Measurements from ENCODE around the gene WLS. TPM values are rescaled to one million over a fixed set of nuclear protein-coding genes. Genes with fewer than 3 reads are reported as not detected.

Gene WLS
- total RNA-seq, 2 experiments from 2014 or later: not detected

GRCh38 chr1:68202239-68202832 is 30.0 kb downstream of the WLS start:
- no peaks in the 10 kb centered on the region for H3K27me3 Mint-ChIP-seq
- H3K4me1 Mint-ChIP-seq: no peaks in the 10 kb centered on the region
- no peaks in the 10 kb centered on the region for H3K9me3 Mint-ChIP-seq
- no peak overlapping the region for H3K27ac Mint-ChIP-seq
- no peak for DNase-seq
- CTCF ChIA-PET: no interaction called here
- POLR2A ChIA-PET: no interaction called here
- H3K36me3 Mint-ChIP-seq (ENCODE audit: low read depth): no peaks in the 10 kb centered on the region
- H3K4me3 Mint-ChIP-seq: no peak overlapping the region

- Mint-ChIP-seq H3K9me3 (no peaks in the 10 kb centered on the region), H3K4me1 (no peaks in the 10 kb centered on the region), H3K27me3 (no peaks in the 10 kb centered on the region), H3K27ac (no peak overlapping the region), H3K36me3 (ENCODE audit: low read depth) (no peaks in the 10 kb centered on the region), H3K4me3 (no peak overlapping the region)
- CTCF ChIA-PET: interaction anchor here (1.3 kb wide), 1 partner anchor 64 kb away, joined by 3 read pairs; no protein-coding TSS in a partner anchor
- POLR2A ChIA-PET: no interaction called here
- no peak for DNase-seq
These were observed 30.6 kb downstream of the WLS start for GRCh38 chr1:68201546-68202238.

- no peak for DNase-seq
- Mint-ChIP-seq H3K9me3 (no peaks in the 10 kb centered on the region), H3K27ac (no peak overlapping the region), H3K36me3 (ENCODE audit: low read depth) (no peaks in the 10 kb centered on the region), H3K4me3 (no peak overlapping the region), H3K4me1 (no peaks in the 10 kb centered on the region), H3K27me3 (no peaks in the 10 kb centered on the region)
- CTCF ChIA-PET: no interaction called here
- POLR2A ChIA-PET: no interaction called here
These were observed 32.7 kb downstream of the WLS start for GRCh38 chr1:68199603-68200002.

- H3K4me1 Mint-ChIP-seq: no peaks in the 10 kb centered on the region
- ChIA-PET POLR2A (no interaction called here), CTCF (interaction anchor here (1.4 kb wide), 1 partner anchor 8 kb away, joined by 3 read pairs; no protein-coding TSS in a partner anchor)
- no peaks in the 10 kb centered on the region for H3K27me3 Mint-ChIP-seq
- H3K9me3 Mint-ChIP-seq: no peaks in the 10 kb centered on the region
- no peaks in the 10 kb centered on the region for H3K36me3 Mint-ChIP-seq (ENCODE audit: low read depth)
- H3K4me3 Mint-ChIP-seq: no peak overlapping the region
- no peak overlapping the region for H3K27ac Mint-ChIP-seq
- DNase-seq: no peak
These were observed 33.6 kb downstream of the WLS start for GRCh38 chr1:68198752-68199151.

- H3K4me3 Mint-ChIP-seq: no peak overlapping the region
- H3K36me3 Mint-ChIP-seq (ENCODE audit: low read depth): no peaks in the 10 kb centered on the region
- ChIA-PET CTCF (interaction anchor here (0.5 to 1.4 kb wide), 2 partner anchors 9 to 356 kb away, joined by 3 read pairs; no protein-coding TSS in a partner anchor), POLR2A (no interaction called here)
- H3K27ac Mint-ChIP-seq: no peak overlapping the region
- H3K9me3 Mint-ChIP-seq: no peaks in the 10 kb centered on the region
- no peak for DNase-seq
- no peaks in the 10 kb centered on the region for H3K4me1 Mint-ChIP-seq
- no peaks in the 10 kb centered on the region for H3K27me3 Mint-ChIP-seq
These were observed 34.4 kb downstream of the WLS start for GRCh38 chr1:68197891-68198290.

- CTCF ChIA-PET: interaction anchor here (1.4 kb wide), 1 partner anchor 9 kb away, joined by 3 read pairs; no protein-coding TSS in a partner anchor
- no peaks in the 10 kb centered on the region for H3K9me3 Mint-ChIP-seq
These were observed 34.9 kb downstream of the WLS start for GRCh38 chr1:68197461-68197860.

GRCh38 chr1:68196676-68197075 is 35.6 kb downstream of the WLS start:
- H3K27ac Mint-ChIP-seq: no peak overlapping the region
- POLR2A ChIA-PET: no interaction called here
- H3K4me3 Mint-ChIP-seq: no peak overlapping the region
- H3K27me3 Mint-ChIP-seq: no peaks in the 10 kb centered on the region
- no peaks in the 10 kb centered on the region for H3K36me3 Mint-ChIP-seq (ENCODE audit: low read depth)
- CTCF ChIA-PET: no interaction called here
- no peak for DNase-seq
- H3K4me1 Mint-ChIP-seq: no peaks in the 10 kb centered on the region
- no peaks in the 10 kb centered on the region for H3K9me3 Mint-ChIP-seq

More at GRCh38 chr1:68197461-68197860, 34.9 kb downstream of the WLS start:
- Mint-ChIP-seq H3K36me3 (ENCODE audit: low read depth) (no peaks in the 10 kb centered on the region), H3K27ac (no peak overlapping the region), H3K4me3 (no peak overlapping the region), H3K27me3 (no peaks in the 10 kb centered on the region), H3K4me1 (no peaks in the 10 kb centered on the region)
- DNase-seq: no peak
- POLR2A ChIA-PET: no interaction called here

- peaks cover 2% of the 10 kb centered on the region for H3K27me3 Mint-ChIP-seq
- no peaks in the 10 kb centered on the region for H3K4me1 Mint-ChIP-seq
- no peaks in the 10 kb centered on the region for H3K9me3 Mint-ChIP-seq
- no peak for DNase-seq
- H3K4me3 Mint-ChIP-seq: no peak overlapping the region
- POLR2A ChIA-PET: no interaction called here
- no peaks in the 10 kb centered on the region for H3K36me3 Mint-ChIP-seq (ENCODE audit: low read depth)
- no peak overlapping the region for H3K27ac Mint-ChIP-seq
- CTCF ChIA-PET: no interaction called here
These were observed 40.6 kb downstream of the WLS start for GRCh38 chr1:68191717-68192116.

- Mint-ChIP-seq H3K9me3 (no peaks in the 10 kb centered on the region), H3K27me3 (peaks cover 2% of the 10 kb centered on the region), H3K27ac (no peak overlapping the region), H3K4me3 (no peak overlapping the region), H3K4me1 (no peaks in the 10 kb centered on the region), H3K36me3 (ENCODE audit: low read depth) (no peaks in the 10 kb centered on the region)
- DNase-seq: no peak
- POLR2A ChIA-PET: no interaction called here
- CTCF ChIA-PET: no interaction called here
These were observed 43.5 kb downstream of the WLS start for GRCh38 chr1:68188644-68189340.

GRCh38 chr1:68188060-68188538 is 44.2 kb downstream of the WLS start:
- Mint-ChIP-seq H3K4me1 (no peaks in the 10 kb centered on the region), H3K4me3 (no peak overlapping the region), H3K36me3 (ENCODE audit: low read depth) (no peaks in the 10 kb centered on the region), H3K27ac (no peak overlapping the region), H3K27me3 (peaks cover 2% of the 10 kb centered on the region), H3K9me3 (no peaks in the 10 kb centered on the region)
- POLR2A ChIA-PET: no interaction called here
- CTCF ChIA-PET: interaction anchor here (0.7 kb wide), 1 partner anchor 361 kb away, joined by 3 read pairs; no protein-coding TSS in a partner anchor
- DNase-seq: no peak

GRCh38 chr1:68185743-68186142 is 46.6 kb downstream of the WLS start:
- Mint-ChIP-seq H3K27me3 (no peaks in the 10 kb centered on the region), H3K36me3 (ENCODE audit: low read depth) (no peaks in the 10 kb centered on the region), H3K27ac (no peak overlapping the region), H3K4me3 (no peak overlapping the region), H3K4me1 (no peaks in the 10 kb centered on the region), H3K9me3 (no peaks in the 10 kb centered on the region)
- CTCF ChIA-PET: no interaction called here
- POLR2A ChIA-PET: no interaction called here
- no peak for DNase-seq

- Mint-ChIP-seq H3K4me1 (peaks cover under 1% of the 10 kb centered on the region), H3K9me3 (no peaks in the 10 kb centered on the region), H3K27ac (no peak overlapping the region), H3K36me3 (ENCODE audit: low read depth) (no peaks in the 10 kb centered on the region), H3K4me3 (no peak overlapping the region), H3K27me3 (no peaks in the 10 kb centered on the region)
- ChIA-PET POLR2A (no interaction called here), CTCF (no interaction called here)
- no peak for DNase-seq
These were observed 48.4 kb downstream of the WLS start for GRCh38 chr1:68183895-68184294.

- no peaks in the 10 kb centered on the region for H3K36me3 Mint-ChIP-seq (ENCODE audit: low read depth)
- CTCF ChIA-PET: no interaction called here
- peaks cover 2% of the 10 kb centered on the region for H3K4me1 Mint-ChIP-seq
- POLR2A ChIA-PET: no interaction called here
- no peak overlapping the region for H3K4me3 Mint-ChIP-seq
- H3K27me3 Mint-ChIP-seq: no peaks in the 10 kb centered on the region
- H3K27ac Mint-ChIP-seq: no peak overlapping the region
- DNase-seq: no peak
- H3K9me3 Mint-ChIP-seq: no peaks in the 10 kb centered on the region
These were observed 51.2 kb downstream of the WLS start for GRCh38 chr1:68181165-68181556.
